ENCODE measurements around the gene TRPC4. TPM values are rescaled to one million over a fixed set of nuclear protein-coding genes. Genes with fewer than 3 reads are reported as not detected.

The TRPC4 gene
- polyA plus RNA-seq, 1 donor from 2014 or later: 8.8 TPM

DNA sequence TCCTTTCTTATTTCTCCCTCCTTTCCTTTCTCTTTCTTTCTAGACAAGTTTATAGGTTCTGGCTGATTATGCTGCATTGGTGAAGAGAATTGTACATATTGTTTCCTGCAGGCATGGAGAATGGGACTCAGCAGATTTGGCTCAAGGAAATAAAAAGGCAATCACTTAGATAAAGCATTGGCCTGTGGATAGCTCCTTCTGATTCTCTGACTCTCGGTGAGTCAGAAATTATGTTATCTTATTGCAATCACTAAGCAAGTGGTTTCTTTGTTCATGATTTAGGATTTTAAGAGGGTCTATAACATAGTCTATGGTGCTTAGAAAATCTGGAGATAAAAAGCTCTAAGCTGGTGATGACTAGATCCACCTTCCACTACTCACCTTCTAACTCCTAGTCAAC is 217.0 kb downstream of the TRPC4 start:
- Histone ChIP-seq H3K27ac (ENCODE audit: low read length) (no peak overlapping the region), H3K36me3 (ENCODE audit: insufficient read depth, low read length) (peaks cover 6% of the 10 kb centered on the region), H2AFZ (ENCODE audit: low read depth, low read length) (no peak overlapping the region), H3K79me2 (replicated peaks; ENCODE audit: insufficient read depth, low read length) (no peaks in the 10 kb centered on the region), H3K27me3 (ENCODE audit: insufficient read depth, low read depth, low read length) (no peaks in the 10 kb centered on the region), H3K9me3 (ENCODE audit: low read length) (no peaks in the 10 kb centered on the region), H3K4me2 (ENCODE audit: low read length) (no peak overlapping the region), H3K9me2 (ENCODE audit: insufficient read depth, low read length) (no peaks in the 10 kb centered on the region), H3F3A (ENCODE audit: insufficient read depth, low read length, poor library complexity, severe bottlenecking) (no peaks in the 10 kb centered on the region), H3K4me3 (ENCODE audit: low read length) (no peak overlapping the region), H3K9ac (ENCODE audit: low read length) (no peak overlapping the region), H4K20me1 (ENCODE audit: insufficient read depth) (no peaks in the 10 kb centered on the region)
- TF ChIP-seq EP300 (conservative IDR thresholded peaks at IDR 0.05; ENCODE audit: poor library complexity, severe bottlenecking) (no peak), EZH2 (IDR thresholded peaks at IDR 0.05; ENCODE audit: borderline replicate concordance, insufficient read depth, low read length, poor library complexity, severe bottlenecking) (no peak), TAF1 (IDR thresholded peaks at IDR 0.05; ENCODE audit: low read depth) (no peak)

DNA sequence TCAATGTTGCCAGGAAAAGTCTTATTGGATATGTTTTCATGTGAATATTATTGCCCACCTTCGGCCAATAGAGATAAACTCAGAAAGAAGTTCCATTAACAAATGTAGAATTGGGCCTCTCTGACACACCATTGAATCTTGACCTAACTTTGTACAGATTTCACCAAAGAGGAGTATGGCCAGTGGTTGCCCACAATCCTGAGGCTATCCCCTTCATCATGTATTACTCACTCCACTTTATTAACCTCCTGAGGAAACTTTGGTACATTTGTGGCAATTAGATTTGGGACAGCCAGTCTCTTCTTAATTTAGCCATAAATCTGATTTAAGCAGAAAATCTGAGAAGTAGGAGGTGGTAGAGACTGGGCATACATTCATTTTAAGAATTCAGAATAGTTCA is 217.7 kb downstream of the TRPC4 start:
- Histone ChIP-seq H3F3A (ENCODE audit: insufficient read depth, low read length, poor library complexity, severe bottlenecking) (no peaks in the 10 kb centered on the region), H3K9me2 (ENCODE audit: insufficient read depth, low read length) (no peaks in the 10 kb centered on the region), H3K4me2 (ENCODE audit: low read length) (no peak overlapping the region), H3K27ac (ENCODE audit: low read length) (no peak overlapping the region), H4K20me1 (ENCODE audit: insufficient read depth) (no peaks in the 10 kb centered on the region), H3K4me3 (ENCODE audit: low read length) (no peak overlapping the region), H3K9ac (ENCODE audit: low read length) (no peak overlapping the region), H3K36me3 (ENCODE audit: insufficient read depth, low read length) (peaks cover 6% of the 10 kb centered on the region), H3K9me3 (ENCODE audit: low read length) (no peaks in the 10 kb centered on the region), H3K79me2 (replicated peaks; ENCODE audit: insufficient read depth, low read length) (no peaks in the 10 kb centered on the region), H2AFZ (ENCODE audit: low read depth, low read length) (no peak overlapping the region), H3K27me3 (ENCODE audit: insufficient read depth, low read depth, low read length) (no peaks in the 10 kb centered on the region)
- TF ChIP-seq EZH2 (IDR thresholded peaks at IDR 0.05; ENCODE audit: borderline replicate concordance, insufficient read depth, low read length, poor library complexity, severe bottlenecking): no peak
- TF ChIP-seq SMC3 (conservative IDR thresholded peaks at IDR 0.05; ENCODE audit: poor library complexity): no peak
- TF ChIP-seq, protein P1, sequence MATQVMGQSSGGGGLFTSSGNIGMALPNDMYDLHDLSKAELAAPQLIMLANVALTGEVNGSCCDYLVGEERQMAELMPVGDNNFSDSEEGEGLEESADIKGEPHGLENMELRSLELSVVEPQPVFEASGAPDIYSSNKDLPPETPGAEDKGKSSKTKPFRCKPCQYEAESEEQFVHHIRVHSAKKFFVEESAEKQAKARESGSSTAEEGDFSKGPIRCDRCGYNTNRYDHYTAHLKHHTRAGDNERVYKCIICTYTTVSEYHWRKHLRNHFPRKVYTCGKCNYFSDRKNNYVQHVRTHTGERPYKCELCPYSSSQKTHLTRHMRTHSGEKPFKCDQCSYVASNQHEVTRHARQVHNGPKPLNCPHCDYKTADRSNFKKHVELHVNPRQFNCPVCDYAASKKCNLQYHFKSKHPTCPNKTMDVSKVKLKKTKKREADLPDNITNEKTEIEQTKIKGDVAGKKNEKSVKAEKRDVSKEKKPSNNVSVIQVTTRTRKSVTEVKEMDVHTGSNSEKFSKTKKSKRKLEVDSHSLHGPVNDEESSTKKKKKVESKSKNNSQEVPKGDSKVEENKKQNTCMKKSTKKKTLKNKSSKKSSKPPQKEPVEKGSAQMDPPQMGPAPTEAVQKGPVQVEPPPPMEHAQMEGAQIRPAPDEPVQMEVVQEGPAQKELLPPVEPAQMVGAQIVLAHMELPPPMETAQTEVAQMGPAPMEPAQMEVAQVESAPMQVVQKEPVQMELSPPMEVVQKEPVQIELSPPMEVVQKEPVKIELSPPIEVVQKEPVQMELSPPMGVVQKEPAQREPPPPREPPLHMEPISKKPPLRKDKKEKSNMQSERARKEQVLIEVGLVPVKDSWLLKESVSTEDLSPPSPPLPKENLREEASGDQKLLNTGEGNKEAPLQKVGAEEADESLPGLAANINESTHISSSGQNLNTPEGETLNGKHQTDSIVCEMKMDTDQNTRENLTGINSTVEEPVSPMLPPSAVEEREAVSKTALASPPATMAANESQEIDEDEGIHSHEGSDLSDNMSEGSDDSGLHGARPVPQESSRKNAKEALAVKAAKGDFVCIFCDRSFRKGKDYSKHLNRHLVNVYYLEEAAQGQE (IDR thresholded peaks at IDR 0.05; ENCODE audit: borderline replicate concordance): no peak
- TF ChIP-seq TAF1 (IDR thresholded peaks at IDR 0.05; ENCODE audit: low read depth): no peak
- no peak for TF ChIP-seq EP300 (conservative IDR thresholded peaks at IDR 0.05; ENCODE audit: poor library complexity, severe bottlenecking)
- TF ChIP-seq, protein P2, sequence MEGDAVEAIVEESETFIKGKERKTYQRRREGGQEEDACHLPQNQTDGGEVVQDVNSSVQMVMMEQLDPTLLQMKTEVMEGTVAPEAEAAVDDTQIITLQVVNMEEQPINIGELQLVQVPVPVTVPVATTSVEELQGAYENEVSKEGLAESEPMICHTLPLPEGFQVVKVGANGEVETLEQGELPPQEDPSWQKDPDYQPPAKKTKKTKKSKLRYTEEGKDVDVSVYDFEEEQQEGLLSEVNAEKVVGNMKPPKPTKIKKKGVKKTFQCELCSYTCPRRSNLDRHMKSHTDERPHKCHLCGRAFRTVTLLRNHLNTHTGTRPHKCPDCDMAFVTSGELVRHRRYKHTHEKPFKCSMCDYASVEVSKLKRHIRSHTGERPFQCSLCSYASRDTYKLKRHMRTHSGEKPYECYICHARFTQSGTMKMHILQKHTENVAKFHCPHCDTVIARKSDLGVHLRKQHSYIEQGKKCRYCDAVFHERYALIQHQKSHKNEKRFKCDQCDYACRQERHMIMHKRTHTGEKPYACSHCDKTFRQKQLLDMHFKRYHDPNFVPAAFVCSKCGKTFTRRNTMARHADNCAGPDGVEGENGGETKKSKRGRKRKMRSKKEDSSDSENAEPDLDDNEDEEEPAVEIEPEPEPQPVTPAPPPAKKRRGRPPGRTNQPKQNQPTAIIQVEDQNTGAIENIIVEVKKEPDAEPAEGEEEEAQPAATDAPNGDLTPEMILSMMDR (IDR thresholded peaks at IDR 0.05; ENCODE audit: poor library complexity, severe bottlenecking): no peak
- no peak for TF ChIP-seq RAD21 (conservative IDR thresholded peaks at IDR 0.05)
- no peak for TF ChIP-seq MXI1 (conservative IDR thresholded peaks at IDR 0.05; ENCODE audit: poor library complexity, severe bottlenecking)
- TF ChIP-seq POLR2AphosphoS5 (IDR thresholded peaks at IDR 0.05): no peak
